Dendritic cell treated with granulocyte-macrophage colony-stimulating factor and Interleukin-4, amounts not matched to agents 40 ng/mL and 50 ng/mL, for 4 days (primary cell): ENCODE data around the gene RGS7BP.

Experiments used
- H3K27ac Mint-ChIP-seq: one replicate; pipeline ENCODE4 v1.8.0; 2022; ENCODE audit warnings: mild to moderate bottlenecking, mixed read lengths
- H3K27me3 Mint-ChIP-seq: one replicate; pipeline ENCODE4 v1.8.0; 2022; ENCODE audit warnings: mild to moderate bottlenecking, mixed read lengths
- H3K36me3 Mint-ChIP-seq: one replicate; pipeline ENCODE4 v1.8.0; 2022; ENCODE audit warnings: low read depth, mixed read lengths
- H3K4me1 Mint-ChIP-seq: one replicate; pipeline ENCODE4 v1.8.0; 2022; ENCODE audit warnings: low read depth, mixed read lengths
- H3K4me3 Mint-ChIP-seq: one replicate; pipeline ENCODE4 v1.8.0; 2022; ENCODE audit warnings: mild to moderate bottlenecking, moderate library complexity, mixed read lengths
- H3K9me3 Mint-ChIP-seq: one replicate; pipeline ENCODE4 v1.8.0; 2022; ENCODE audit warnings: mixed read lengths
- intact Hi-C: fragments of 100-400 bp; cut with micrococcal nuclease; formaldehyde crosslinking; loops from one replicate; pipeline ENCODE4 v1.15.0; 2022

Gene RGS7BP

DNA sequence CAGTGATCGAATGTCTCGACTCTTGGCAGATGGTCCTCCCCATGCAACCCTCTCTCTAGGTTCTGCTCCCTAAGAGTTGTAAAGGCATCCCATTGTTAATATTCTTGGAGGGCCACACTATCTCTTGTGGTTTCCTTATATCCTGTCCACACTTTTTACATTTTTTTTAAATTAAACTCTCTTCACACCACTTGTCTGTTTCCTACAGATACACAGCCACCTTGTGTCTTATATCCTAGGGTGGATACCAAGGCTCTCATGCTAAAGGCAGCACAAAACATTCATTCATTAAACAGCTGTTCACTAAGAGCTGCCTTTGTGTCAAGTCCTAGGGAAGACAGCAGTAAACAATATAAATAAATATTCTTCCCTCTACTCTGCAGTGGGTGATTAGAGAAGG lies 124.0 kb downstream of the RGS7BP start:
- Mint-ChIP-seq H3K9me3 (no peaks in the 10 kb centered on the region), H3K27me3 (no peaks in the 10 kb centered on the region), H3K36me3 (no peaks in the 10 kb centered on the region), H3K27ac (no peak overlapping the region), H3K4me3 (no peak overlapping the region), H3K4me1 (no peaks in the 10 kb centered on the region)
- intact Hi-C loops, result no loop called here

DNA sequence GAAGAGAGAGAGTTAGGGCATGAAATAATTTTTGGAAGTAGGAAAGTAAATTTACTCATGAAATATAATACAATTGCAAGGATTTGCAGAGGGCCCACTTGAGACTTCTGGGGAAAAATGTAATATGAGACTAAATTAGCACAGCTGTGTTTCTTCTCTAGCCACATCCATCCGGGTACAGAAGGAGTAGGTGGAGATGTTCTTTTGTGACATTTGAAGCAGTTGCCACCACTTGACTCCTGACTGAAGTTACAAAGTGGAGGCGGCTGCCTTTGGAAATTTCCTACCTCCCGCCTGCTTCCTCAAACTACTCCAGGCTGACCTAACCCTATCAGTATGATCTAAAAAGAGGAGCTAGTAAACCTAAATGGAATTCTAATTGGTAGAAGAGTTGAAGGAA lies 126.4 kb downstream of the RGS7BP start:
- Mint-ChIP-seq H3K27me3 (peaks cover 3% of the 10 kb centered on the region), H3K27ac (no peak overlapping the region), H3K4me1 (peaks cover 5% of the 10 kb centered on the region), H3K4me3 (no peak overlapping the region), H3K36me3 (no peaks in the 10 kb centered on the region), H3K9me3 (no peaks in the 10 kb centered on the region)
- intact Hi-C loops, result no loop called here

DNA sequence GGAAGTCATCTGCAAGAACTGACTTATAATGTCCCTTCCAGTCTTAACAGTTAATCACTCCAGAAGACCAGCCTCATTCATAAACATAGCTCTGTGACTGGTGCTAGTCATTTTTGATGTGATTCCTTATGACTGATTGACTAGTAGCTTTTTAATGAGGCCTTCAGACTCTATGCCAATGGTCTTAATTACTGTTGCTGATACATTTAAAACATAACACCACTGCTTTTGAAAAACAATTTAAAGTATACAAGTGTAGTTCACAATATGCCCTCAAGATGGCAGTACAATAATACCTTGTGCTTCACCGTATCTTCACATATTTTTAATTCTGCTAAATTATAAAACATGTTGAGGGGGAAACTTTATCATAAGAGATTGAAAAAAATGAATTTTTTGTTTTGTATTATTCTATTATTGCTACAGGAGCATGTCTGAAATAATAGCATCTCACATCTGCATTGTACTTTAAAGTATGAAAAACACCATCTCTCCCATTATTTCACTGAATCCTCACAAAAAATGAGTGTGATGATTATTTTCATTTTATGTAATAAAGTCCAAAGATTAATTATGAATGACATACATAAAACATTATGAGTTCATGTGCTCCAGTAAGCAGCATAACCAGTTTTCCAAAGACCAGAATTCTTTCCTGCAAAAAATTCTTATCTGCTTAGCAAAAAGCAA lies 129.3 kb downstream of the RGS7BP start:
- Mint-ChIP-seq H3K36me3 (no peaks in the 10 kb centered on the region), H3K27ac (no peak overlapping the region), H3K27me3 (peaks cover 7% of the 10 kb centered on the region), H3K4me1 (peaks cover 7% of the 10 kb centered on the region), H3K4me3 (no peak overlapping the region), H3K9me3 (no peaks in the 10 kb centered on the region)
- intact Hi-C loops, result loop anchor here (1.0 to 5.0 kb wide), 2 partner anchors 149 to 847 kb away; partner anchors contain the start of gene ADAMTS6

DNA sequence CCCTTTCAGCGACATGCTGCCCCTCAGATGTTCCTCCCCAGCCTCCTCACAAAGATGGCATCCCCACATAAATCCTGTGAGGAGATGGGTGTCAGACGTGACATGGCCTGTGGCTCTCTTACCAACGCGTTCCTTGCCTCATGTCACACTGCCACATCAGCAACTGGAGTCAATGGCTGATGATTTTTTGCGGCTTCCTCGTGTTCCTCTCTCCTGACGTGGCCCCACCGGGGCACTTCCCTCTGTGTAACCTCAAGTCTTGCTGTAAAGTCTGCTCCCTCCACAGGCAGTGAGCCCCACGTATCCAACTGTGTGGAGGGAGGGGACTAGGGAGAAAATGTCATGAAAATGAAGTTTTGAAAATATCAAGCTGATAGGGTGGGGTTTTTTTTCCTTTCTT lies 131.3 kb downstream of the RGS7BP start:
- H3K36me3 Mint-ChIP-seq, result no peaks in the 10 kb centered on the region
- no peak overlapping the region for H3K27ac Mint-ChIP-seq
- peaks cover 7% of the 10 kb centered on the region for H3K27me3 Mint-ChIP-seq
- no peaks in the 10 kb centered on the region for H3K9me3 Mint-ChIP-seq
- intact Hi-C loops, result loop anchor here (5.0 kb wide), 1 partner anchor 845 kb away; the partner anchor contains the start of gene ADAMTS6
- H3K4me3 Mint-ChIP-seq, result no peak overlapping the region
- peaks cover 7% of the 10 kb centered on the region for H3K4me1 Mint-ChIP-seq

DNA sequence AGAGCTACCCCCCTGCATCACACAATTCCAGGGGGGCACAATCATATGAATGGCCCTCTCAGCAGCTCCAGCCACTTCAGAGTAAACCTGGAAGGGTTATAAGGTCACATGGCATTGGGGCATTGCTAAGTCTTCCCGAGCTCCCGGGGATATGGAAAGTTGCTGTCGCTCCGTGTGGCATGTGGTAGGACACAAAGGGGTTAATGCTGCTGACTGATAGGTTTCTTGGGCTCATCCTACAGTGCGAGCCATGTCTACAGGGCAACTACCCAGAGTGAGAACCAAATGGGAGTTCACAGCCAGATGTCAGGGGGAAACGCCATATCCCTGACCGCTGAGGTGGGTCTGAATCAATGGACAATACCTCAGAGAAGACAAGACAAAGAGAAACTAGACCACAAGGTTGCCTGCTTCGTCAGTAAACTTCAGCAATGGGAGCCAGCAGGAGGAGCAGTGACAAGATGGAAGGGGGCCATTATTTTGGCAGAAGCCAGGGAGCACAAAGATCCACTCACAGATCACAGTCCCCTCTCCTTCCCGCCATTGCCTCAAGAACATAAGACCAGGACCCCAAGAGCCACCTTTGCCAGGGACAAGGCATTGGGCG lies 132.1 kb downstream of the RGS7BP start:
- no peak overlapping the region for H3K4me3 Mint-ChIP-seq
- no peak overlapping the region for H3K27ac Mint-ChIP-seq
- H3K36me3 Mint-ChIP-seq, result no peaks in the 10 kb centered on the region
- intact Hi-C loops, result loop anchor here (5.0 kb wide), 1 partner anchor 844 kb away; the partner anchor contains the start of gene ADAMTS6
- peaks cover 7% of the 10 kb centered on the region for H3K27me3 Mint-ChIP-seq
- H3K4me1 Mint-ChIP-seq, result peaks cover 7% of the 10 kb centered on the region
- no peaks in the 10 kb centered on the region for H3K9me3 Mint-ChIP-seq

DNA sequence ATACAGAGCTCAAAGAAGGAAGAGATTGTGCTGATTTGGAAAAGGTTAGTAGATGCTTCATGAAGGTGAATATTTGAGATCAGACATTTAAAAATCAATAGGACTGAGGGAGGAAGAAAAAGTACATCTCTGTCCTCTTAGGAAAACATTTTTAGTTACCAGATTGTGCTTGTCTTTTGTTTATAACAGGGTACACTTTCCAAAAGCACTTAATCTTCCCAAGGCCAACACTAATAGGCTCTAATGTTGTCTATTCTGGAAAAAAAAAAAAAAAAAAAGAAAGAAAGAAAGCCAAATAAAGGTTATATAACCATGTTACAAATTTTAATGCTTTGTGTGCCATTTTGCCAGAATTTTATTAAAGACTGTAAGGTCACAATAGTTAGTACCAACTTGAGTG lies 139.0 kb downstream of the RGS7BP start:
- no peaks in the 10 kb centered on the region for H3K9me3 Mint-ChIP-seq
- H3K4me3 Mint-ChIP-seq, result no peak overlapping the region
- no peaks in the 10 kb centered on the region for H3K36me3 Mint-ChIP-seq
- H3K27me3 Mint-ChIP-seq, result no peaks in the 10 kb centered on the region
- intact Hi-C loops, result no loop called here
- H3K4me1 Mint-ChIP-seq, result no peaks in the 10 kb centered on the region
- no peak overlapping the region for H3K27ac Mint-ChIP-seq

DNA sequence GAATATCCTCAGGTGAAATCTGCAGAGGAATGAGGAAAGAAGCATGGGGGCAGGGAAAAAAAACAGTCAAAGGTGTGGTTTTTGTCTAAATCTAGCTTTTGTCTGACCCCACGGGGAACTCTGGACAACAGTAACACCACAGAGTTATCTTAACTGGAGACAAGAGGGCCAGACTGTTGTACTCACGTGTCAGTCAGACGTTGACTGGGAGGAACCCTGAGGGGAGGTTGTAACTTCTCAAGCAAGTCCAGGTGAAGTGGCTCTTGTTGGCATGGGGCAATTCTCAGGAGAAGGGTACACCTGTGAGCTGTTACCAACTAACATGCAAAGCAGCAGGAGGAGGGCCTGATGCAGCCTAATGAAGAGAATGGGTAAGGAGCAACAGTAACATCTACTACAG lies 140.4 kb downstream of the RGS7BP start:
- Mint-ChIP-seq H3K9me3 (no peaks in the 10 kb centered on the region), H3K36me3 (no peaks in the 10 kb centered on the region), H3K27ac (no peak overlapping the region), H3K4me1 (no peaks in the 10 kb centered on the region), H3K4me3 (no peak overlapping the region), H3K27me3 (no peaks in the 10 kb centered on the region)
- intact Hi-C loops, result no loop called here

DNA sequence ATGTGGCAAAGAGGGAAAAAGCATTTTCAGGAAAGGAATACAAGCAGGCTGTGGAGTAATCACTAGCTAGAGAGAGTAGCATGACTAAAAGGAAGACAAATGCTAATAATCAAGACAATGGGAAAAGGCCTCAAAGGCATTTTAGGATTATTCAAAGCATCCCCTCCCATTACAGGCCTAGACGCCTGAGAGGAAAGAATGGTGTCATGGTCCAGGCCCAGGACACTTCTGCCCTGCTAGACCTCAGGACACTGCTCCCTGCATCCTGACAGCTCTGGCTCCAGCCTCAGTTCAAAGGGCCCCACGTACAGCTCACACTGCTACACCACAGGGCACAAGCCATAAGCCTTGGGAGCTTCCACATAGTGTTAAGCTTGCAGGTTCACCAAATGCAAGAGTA lies 143.7 kb downstream of the RGS7BP start:
- Mint-ChIP-seq H3K4me3 (no peak overlapping the region), H3K4me1 (no peaks in the 10 kb centered on the region), H3K36me3 (no peaks in the 10 kb centered on the region), H3K27ac (no peak overlapping the region), H3K27me3 (no peaks in the 10 kb centered on the region), H3K9me3 (peaks cover 2% of the 10 kb centered on the region)
- intact Hi-C loops, result no loop called here

DNA sequence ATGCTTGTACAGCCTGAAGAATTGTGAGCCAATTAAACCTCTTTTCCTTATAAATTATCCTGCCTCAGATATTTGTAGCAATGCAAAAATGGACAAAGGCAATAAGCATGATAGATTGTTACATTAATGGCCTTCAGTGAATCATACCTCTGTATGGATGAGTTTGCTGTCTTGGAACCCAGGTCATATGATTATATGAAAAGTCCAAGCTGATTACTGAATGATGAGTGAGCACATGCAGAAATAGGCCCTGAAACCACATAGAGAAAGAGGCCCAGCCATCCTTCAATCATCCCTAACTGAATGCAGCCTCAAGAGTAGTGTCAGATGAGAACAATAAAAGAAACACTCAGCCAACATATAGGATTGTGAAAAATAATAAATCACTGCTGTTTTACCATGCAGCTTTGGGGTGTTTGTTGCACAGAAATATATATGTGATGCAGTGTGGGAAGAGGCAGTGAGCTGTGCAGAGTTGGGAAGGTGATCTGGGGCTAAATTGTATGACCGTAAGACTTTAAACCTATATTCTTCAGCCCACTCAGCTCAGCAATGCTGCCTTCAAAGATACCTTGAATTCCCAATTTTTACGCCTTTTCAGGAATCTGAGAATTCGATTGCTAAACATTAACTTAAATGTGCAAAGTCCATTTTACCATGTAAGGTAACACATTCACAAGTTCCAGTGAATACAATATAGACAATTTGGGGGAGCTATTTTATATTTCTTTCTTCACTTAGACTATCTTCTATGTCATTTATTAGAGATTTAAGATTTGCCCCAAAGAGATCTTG lies 148.1 kb downstream of the RGS7BP start:
- no peaks in the 10 kb centered on the region for H3K36me3 Mint-ChIP-seq
- no peaks in the 10 kb centered on the region for H3K4me1 Mint-ChIP-seq
- H3K27me3 Mint-ChIP-seq, result no peaks in the 10 kb centered on the region
- peaks cover 19% of the 10 kb centered on the region for H3K9me3 Mint-ChIP-seq
- intact Hi-C loops, result no loop called here
- no peak overlapping the region for H3K4me3 Mint-ChIP-seq
- no peak overlapping the region for H3K27ac Mint-ChIP-seq

DNA sequence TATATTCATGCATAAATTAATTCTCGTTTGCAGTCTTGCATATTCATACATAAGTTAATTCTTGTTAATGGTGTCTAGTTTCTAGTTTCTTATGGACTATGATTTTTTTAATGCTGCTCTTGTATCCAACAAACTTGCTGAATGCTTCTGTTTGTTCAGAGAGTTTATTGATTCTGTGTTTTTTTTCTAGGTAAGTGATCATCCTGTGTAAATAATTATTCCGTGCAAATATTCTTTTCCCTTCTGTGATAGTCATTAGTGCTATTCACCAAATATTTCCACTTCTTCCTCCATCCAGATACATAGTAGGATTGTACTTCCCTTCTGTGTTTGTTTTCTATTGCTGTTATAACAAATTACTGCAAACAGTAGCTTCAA lies 148.7 kb downstream of the RGS7BP start:
- H3K27me3 Mint-ChIP-seq, result no peaks in the 10 kb centered on the region
- no peaks in the 10 kb centered on the region for H3K4me1 Mint-ChIP-seq
- peaks cover 19% of the 10 kb centered on the region for H3K9me3 Mint-ChIP-seq
- H3K36me3 Mint-ChIP-seq, result no peaks in the 10 kb centered on the region
- intact Hi-C loops, result no loop called here
- H3K4me3 Mint-ChIP-seq, result no peak overlapping the region
- no peak overlapping the region for H3K27ac Mint-ChIP-seq

DNA sequence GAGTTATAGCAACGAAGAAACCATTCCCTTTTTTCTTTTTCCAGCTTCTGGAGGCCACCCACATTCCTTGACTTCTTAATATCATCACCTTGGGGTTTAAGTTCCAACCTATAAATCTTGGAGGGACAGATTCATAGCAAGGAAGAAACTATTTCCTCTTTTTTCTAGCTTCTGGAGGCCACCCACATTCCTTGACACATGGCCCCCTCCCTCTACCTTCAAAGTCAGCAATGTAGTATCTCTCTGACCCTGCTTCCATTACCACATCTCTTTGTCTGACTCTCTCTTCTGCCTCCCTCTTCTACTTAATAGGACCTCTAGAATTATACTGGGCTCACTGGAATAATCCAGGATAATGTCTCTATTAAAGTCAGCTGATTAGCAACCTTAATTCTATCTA lies 149.8 kb downstream of the RGS7BP start:
- no peaks in the 10 kb centered on the region for H3K27me3 Mint-ChIP-seq

DNA sequence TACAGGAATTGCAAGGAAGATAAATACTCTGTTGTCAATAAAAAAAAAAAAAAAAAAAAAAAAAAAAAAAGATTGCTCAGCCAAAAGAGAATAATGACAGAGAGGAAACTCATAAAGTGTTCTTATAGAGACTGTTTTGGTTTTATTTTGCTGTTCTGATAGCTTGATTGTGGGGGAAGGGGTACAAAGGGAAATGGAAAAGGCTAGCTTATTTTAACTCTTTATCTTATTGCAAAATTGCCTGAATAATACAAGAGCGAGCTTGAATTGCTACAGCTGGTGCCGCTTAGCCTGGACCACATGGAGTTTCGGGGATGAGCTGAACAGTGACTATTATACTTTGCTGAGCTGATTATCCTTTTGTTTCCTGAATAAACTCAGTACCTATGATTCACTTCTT lies 153.5 kb downstream of the RGS7BP start:
- Mint-ChIP-seq H3K4me3 (no peak overlapping the region), H3K27me3 (no peaks in the 10 kb centered on the region), H3K9me3 (peaks cover 19% of the 10 kb centered on the region), H3K36me3 (no peaks in the 10 kb centered on the region), H3K4me1 (no peaks in the 10 kb centered on the region), H3K27ac (no peak overlapping the region)
- intact Hi-C loops, result no loop called here

More for the DNA sequence above, 149.8 kb downstream of the RGS7BP start:
- Mint-ChIP-seq H3K27ac (no peak overlapping the region), H3K4me1 (no peaks in the 10 kb centered on the region), H3K9me3 (peaks cover 19% of the 10 kb centered on the region), H3K4me3 (no peak overlapping the region), H3K36me3 (no peaks in the 10 kb centered on the region)
- intact Hi-C loops, result no loop called here
